ENCODE data around the gene FOXL2.

The FOXL2 gene

GRCh38 chr3:138946663-138947494, at the start of gene FOXL2, which contains the start of gene FOXL2NB:
Gene FOXL2 (minus strand): TSS chr3:138947137. CDS start chr3:138946722, 415 bp downstream.
Gene FOXL2NB (plus strand): TSS chr3:138947217. CDS start chr3:138947365, 148 bp downstream.
- DNase-seq (ENCODE audit: low read depth, low spot score) = no peak

DNA sequence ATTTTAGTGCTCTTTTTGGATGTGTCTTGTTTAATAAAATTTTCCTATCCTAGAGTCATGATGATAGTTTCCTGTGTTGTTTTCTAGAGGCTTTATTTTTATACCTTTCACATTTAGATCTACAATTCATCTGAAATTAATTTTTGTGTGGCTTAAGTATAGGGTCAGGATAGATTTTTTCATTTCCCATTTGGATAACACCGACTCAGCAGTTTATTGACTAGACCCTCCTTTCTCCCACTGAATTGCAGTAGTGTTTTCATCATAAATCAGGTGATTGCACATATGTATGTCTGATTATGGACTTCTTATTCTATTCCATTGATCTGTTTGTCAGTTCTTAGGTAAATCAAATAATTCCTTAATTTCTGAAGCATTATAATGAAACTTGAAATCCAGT, 48.8 kb upstream of the FOXL2 start:
- no peak for DNase-seq (ENCODE audit: low read depth, low spot score)

DNA sequence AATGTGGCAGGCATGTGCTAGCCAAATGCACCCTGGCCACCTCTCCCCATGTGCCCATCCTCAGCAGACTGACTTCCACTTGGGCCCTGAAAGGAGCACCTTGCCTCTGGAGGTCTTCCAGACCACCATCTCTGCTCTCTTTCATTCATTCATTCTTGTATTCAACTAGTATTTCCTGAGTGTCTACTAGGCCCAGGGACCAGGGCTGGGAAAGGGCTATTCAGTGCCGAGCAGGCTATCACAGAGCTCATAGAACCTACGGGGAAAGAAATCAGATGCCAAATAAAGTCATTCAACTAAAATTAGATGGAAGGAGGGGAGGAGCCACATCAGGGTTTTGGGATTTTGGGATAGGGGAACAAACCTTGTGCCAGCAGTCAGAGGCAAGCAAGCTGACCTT, 40.2 kb upstream of the FOXL2 start:
- no peak for DNase-seq (ENCODE audit: low read depth, low spot score)

DNA sequence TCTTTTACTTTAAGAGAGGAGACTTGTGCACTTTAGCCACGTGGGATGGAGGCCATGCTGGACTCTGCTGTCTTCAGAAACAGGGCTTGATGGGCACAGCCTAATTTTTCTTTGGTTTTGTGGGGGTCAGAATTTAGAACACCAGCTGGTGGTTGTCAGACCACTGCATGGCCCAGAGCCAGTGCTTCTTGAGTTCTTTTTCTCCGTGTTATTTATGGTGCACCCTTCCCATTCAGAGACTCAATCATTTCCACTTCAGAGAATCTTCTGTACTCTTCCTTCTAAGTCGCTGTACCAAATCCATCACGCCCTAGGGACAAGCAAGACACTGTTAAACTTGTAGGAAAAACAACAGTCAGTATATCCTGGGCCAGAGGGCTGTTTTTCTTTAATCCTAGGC, 39.0 kb upstream of the FOXL2 start:
- no peak for DNase-seq (ENCODE audit: low read depth, low spot score)

- DNase-seq (ENCODE audit: low read depth, low spot score) = no peak
Observed at GRCh38 chr3:138984816-138985215, 37.9 kb upstream of the FOXL2 start.

DNA sequence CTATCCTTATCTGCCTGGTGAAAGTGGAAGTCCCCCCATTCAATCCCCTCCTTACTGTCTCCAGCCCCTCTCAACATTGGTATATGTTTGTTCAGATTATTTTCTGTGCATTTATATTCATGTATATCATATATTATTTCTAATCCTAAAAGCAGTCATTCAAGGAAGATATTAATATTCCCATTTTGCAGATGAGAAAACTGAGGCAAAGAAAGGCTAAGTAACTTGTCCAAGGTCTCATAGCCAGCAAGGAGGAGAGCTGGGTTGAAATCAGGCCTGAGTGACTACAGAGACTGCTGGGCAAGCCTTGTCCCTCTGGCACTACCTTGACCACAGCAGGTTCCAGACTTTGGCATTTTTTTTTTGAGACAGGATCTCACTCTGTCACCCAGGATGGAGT, 29.1 kb upstream of the FOXL2 start:
- DNase-seq (ENCODE audit: low read depth, low spot score) = no peak

DNA sequence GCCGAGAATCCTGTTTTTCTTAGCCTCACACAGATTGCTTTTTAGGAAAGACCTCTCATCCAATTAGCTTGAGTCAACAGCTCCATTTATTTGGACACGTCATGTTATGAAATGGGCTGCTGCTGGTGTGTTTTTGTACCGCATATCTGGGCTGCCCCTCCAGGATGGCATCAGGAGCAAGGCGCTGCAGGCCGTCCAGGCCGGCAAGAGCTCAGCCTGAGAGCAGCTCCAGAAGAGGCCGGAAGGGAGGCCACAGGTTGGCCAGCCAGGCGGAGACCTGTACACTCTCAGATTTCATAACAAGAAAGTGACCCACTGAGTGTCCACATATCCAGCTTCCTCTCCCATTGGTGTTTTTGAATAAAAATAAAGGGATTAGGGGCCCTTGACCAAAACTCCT, 28.4 kb upstream of the FOXL2 start:
- DNase-seq (ENCODE audit: low read depth, low spot score) = no peak

DNA sequence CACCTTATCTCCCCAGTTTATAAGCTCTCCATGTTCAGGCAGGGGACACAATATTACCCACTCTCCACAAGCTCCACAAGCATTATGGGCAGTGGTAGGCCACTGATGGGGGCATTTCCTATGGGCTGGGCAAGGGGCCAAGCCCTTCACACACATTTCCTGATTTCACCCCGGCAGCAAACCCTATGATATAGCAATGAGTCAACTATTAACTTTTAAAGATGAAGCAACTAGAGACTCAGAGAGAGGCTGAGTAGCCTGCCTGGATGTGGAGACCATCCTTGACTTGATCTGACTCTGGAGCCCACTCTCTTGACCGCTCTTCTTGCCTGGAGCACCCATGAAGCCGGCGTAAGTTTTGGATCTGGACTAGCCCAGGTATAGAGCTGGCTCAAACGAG, 27.5 kb upstream of the FOXL2 start:
- no peak for DNase-seq (ENCODE audit: low read depth, low spot score)

- DNase-seq (ENCODE audit: low read depth, low spot score) = no peak
Observed at GRCh38 chr3:138972941-138973340, 26.0 kb upstream of the FOXL2 start.

DNA sequence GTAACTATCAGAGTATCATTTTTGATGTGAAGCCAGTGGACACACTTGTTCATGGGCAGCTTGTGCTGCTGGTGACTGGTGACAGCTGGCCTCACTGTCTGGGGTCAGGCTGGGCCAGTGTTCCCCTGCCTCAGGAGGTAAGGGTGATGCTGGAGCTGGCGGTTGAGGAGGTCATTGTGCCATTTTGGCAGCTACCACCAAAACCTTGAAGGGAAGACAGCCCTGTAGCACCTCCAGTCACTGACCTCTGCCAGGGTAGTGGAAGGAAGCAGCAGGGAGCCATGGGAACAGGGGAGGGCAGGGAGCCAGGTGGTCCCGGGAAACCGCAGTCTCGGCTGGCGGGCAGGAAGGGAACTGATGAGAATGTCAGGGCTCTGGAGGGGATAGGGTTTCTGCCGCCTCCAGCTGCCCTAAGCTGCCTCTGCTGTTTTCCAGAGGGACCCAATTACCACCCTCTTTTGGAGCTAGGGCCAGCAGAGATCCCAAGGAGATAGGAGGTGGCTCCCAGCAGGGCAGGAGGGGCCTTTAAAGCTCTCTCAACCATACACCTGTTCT, 24.9 kb upstream of the FOXL2 start:
- DNase-seq (ENCODE audit: low read depth, low spot score) = no peak

DNA sequence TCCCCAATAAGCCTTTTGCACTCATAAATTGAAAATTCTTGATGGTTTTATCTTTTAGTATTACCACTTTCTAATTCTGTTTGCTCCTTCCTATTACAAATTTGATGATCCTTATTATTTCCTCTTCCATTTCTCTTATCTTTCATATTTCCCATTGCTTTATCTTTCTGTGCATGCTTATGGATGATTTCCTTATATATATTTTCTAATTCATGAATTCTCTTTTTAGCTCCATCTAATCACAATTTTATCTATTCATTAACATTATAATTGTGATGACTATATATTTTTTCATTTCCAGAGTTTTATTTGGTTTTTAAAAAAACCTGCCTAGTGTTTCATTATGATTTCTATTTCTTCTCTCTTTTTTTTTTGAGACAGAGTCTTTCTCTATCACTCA, 18.0 kb upstream of the FOXL2 start:
- no peak for DNase-seq (ENCODE audit: low read depth, low spot score)

- no peak for DNase-seq (ENCODE audit: low read depth, low spot score)
Observed at GRCh38 chr3:138964264-138964663, 17.3 kb upstream of the FOXL2 start.

- no peak for DNase-seq (ENCODE audit: low read depth, low spot score)
Observed at GRCh38 chr3:138962854-138963560, 16.1 kb upstream of the FOXL2 start.

DNA sequence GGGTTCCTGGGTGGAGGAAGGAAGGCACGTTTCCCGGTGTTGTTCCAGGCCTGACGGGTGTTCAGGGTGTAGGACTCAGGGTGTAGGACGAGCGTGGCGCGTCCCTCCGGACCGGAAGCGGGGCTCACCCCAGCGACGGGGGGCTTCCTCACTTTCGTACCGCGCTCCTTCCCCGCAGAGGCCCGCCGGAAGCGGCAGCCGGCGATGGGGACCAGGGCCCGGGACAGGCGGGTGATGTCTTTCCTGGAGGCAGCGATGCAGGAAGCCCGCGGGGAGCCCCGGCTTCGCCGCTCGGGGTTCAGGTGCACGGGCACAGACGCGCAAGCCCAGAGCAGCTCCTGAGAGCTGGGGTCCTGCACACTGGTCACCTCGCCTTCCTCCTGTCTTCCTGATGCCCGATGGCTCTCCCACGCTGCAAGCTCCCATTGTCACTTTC, 13.5 kb upstream of the FOXL2 start:
- DNase-seq (ENCODE audit: low read depth, low spot score) = no peak

GRCh38 chr3:138950701-138951100, 3.8 kb upstream of the FOXL2 start:
- DNase-seq (ENCODE audit: low read depth, low spot score) = no peak

GRCh38 chr3:138950006-138950644, 3.2 kb upstream of the FOXL2 start:
- DNase-seq (ENCODE audit: low read depth, low spot score) = no peak

- DNase-seq (ENCODE audit: low read depth, low spot score) = no peak
Observed at GRCh38 chr3:138949445-138950005, 2.6 kb upstream of the FOXL2 start.

DNA sequence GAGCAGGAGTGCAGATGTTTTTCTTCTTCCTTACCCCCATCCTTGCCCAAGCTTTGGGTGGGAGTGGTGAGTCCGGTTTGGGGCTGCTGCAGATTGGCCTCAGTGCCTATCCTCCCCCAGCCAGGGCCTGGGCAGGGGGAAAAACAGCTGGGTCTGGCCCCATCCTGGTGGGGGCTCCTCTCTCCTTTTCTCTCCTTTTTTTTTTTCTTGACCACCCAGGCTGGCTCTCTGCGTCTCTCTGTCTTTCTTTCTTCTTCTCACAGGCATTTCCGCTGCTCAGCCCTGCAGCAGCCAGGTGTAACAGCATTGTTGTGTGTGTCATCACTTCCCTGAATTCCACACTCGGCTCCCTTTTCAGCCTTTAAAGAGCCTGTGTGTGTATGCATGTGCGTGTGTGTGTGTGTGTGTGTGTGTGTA, 2.1 kb upstream of the FOXL2 start:
- no peak for DNase-seq (ENCODE audit: low read depth, low spot score)

DNA sequence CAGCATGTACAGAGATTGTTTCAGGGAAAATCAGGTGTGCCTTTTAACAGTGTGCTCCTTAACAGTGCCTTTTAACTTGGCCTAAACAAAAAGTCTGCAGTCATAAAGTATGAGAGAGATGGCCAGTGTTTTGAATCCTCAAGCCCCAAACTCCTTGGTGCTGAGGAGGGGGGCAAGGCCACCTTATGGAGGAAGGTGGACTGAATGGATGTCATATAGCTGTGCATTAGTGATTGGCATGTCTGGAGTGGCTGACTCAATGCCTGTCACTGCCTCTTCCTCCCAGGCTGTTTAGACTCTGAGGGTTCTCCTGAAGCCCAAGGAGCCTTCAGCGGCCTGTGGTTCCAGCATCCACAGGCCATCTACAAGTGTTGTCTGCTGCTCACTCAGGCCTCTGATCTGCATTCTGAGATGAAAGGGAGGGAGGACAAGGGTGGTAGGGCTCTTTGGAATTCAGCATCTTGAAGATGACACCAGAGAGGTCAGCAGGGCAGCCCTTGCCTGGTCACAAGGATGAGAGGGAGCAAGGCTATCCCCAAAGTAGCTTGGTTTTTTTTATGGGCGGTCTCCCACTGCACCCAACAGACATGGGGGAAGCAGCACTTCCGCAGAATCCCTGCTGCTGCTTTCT, 1.5 kb upstream of the FOXL2 start:
- no peak for DNase-seq (ENCODE audit: low read depth, low spot score)

GRCh38 chr3:138947495-138948121, 671 bp upstream of the FOXL2 start:
- no peak for DNase-seq (ENCODE audit: low read depth, low spot score)
